Measurements from ENCODE around the gene KNOP1.

The KNOP1 gene

DNA sequence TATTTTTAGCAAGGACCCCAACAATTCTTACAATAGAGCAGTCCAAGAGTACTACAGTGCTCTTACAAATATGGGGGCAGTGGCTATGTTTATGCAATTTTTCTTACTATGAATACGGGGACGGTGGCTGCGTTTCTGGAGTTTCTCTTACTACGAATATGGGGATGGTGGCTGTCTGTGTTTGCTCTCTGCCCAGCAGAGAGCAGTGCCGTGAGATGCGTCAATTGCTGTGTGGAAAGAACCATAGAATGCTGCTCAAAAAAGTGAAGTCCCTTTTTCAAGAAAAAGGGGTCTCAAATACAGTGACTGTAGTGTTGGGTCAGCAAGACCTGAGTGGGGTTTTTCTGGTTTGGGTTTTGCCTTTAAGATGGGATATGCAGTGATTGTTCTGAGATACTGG, 53.9 kb downstream of the KNOP1 start:
- Histone ChIP-seq H3K27ac (ENCODE audit: low read length) (no peak overlapping the region), H3K4me2 (ENCODE audit: insufficient read depth, low read length) (no peak overlapping the region), H3K36me3 (ENCODE audit: insufficient read depth, low read length) (peaks cover 19% of the 10 kb centered on the region), H3K79me2 (ENCODE audit: insufficient read depth, low read length) (no peaks in the 10 kb centered on the region), H3K9ac (ENCODE audit: low read depth, low read length) (no peak overlapping the region), H4K20me1 (ENCODE audit: insufficient read depth, low read length) (no peaks in the 10 kb centered on the region), H3K4me1 (ENCODE audit: insufficient read depth, low read length) (no peaks in the 10 kb centered on the region), H3K9me3 (ENCODE audit: insufficient read depth, low read length, severe bottlenecking) (peaks cover 3% of the 10 kb centered on the region), H3K27me3 (ENCODE audit: insufficient read depth, low read length, poor library complexity) (no peaks in the 10 kb centered on the region), H3K4me3 (ENCODE audit: low read depth in 1 of 2, low read length in 2 of 2) (no peak overlapping the region), H2AFZ (ENCODE audit: low read depth, low read length) (no peak overlapping the region)
- TF ChIP-seq, protein P1, sequence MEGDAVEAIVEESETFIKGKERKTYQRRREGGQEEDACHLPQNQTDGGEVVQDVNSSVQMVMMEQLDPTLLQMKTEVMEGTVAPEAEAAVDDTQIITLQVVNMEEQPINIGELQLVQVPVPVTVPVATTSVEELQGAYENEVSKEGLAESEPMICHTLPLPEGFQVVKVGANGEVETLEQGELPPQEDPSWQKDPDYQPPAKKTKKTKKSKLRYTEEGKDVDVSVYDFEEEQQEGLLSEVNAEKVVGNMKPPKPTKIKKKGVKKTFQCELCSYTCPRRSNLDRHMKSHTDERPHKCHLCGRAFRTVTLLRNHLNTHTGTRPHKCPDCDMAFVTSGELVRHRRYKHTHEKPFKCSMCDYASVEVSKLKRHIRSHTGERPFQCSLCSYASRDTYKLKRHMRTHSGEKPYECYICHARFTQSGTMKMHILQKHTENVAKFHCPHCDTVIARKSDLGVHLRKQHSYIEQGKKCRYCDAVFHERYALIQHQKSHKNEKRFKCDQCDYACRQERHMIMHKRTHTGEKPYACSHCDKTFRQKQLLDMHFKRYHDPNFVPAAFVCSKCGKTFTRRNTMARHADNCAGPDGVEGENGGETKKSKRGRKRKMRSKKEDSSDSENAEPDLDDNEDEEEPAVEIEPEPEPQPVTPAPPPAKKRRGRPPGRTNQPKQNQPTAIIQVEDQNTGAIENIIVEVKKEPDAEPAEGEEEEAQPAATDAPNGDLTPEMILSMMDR (IDR thresholded peaks at IDR 0.05; ENCODE audit: borderline replicate concordance, extremely low read depth, low read length, poor library complexity, severe bottlenecking), result no peak
- no peak for TF ChIP-seq EZH2 (IDR thresholded peaks at IDR 0.05; ENCODE audit: borderline replicate concordance, low read depth, low read length, severe bottlenecking)
- DNase-seq, result no peak
- ATAC-seq (ENCODE audit: insufficient read depth, low read depth), result no peak

- Histone ChIP-seq H3K36me3 (ENCODE audit: insufficient read depth, low read length) (peaks cover 28% of the 10 kb centered on the region), H3K4me2 (ENCODE audit: insufficient read depth, low read length) (no peak overlapping the region), H3K27me3 (ENCODE audit: insufficient read depth, low read length, poor library complexity) (no peaks in the 10 kb centered on the region), H3K9me3 (ENCODE audit: insufficient read depth, low read length, severe bottlenecking) (peaks cover 3% of the 10 kb centered on the region), H3K4me3 (ENCODE audit: low read depth in 1 of 2, low read length in 2 of 2) (no peak overlapping the region), H3K79me2 (ENCODE audit: insufficient read depth, low read length) (no peaks in the 10 kb centered on the region), H4K20me1 (ENCODE audit: insufficient read depth, low read length) (no peaks in the 10 kb centered on the region), H3K9ac (ENCODE audit: low read depth, low read length) (no peak overlapping the region), H3K27ac (ENCODE audit: low read length) (no peak overlapping the region), H3K4me1 (ENCODE audit: insufficient read depth, low read length) (no peaks in the 10 kb centered on the region), H2AFZ (ENCODE audit: low read depth, low read length) (no peak overlapping the region)
- no peak for DNase-seq
- ATAC-seq (ENCODE audit: insufficient read depth, low read depth), result no peak
- no peak for TF ChIP-seq EZH2 (IDR thresholded peaks at IDR 0.05; ENCODE audit: borderline replicate concordance, low read depth, low read length, severe bottlenecking)
- TF ChIP-seq, protein P1 (IDR thresholded peaks at IDR 0.05; ENCODE audit: borderline replicate concordance, extremely low read depth, low read length, poor library complexity, severe bottlenecking), result no peak
These were observed 55.7 kb downstream of the KNOP1 start for GRCh38 chr16:19662351-19662750.

DNA sequence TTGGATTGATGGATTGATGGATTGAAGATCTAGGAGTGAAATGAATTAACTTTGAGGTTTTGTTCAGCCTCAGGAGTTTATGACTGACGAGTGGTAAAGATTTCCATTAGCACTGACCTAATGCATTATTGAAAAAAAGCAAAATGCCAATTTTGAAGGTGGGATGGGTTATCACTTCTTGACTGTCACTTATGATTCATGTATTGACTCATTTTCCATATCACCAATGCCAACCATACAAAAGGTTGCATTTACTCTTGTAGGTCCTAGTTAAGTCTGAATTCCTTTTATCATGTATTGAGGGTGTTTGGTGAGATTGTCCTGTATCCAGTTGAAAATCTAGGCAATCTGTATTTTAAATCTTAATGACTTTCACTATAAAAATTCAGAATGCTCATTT, 57.6 kb downstream of the KNOP1 start:
- no peak overlapping the region for H3K4me2 ChIP-seq (ENCODE audit: insufficient read depth, low read length)
- no peak for ATAC-seq (ENCODE audit: insufficient read depth, low read depth)
- no peak for TF ChIP-seq EZH2 (IDR thresholded peaks at IDR 0.05; ENCODE audit: borderline replicate concordance, low read depth, low read length, severe bottlenecking)
- TF ChIP-seq, protein P1 (IDR thresholded peaks at IDR 0.05; ENCODE audit: borderline replicate concordance, extremely low read depth, low read length, poor library complexity, severe bottlenecking), result no peak

DNA sequence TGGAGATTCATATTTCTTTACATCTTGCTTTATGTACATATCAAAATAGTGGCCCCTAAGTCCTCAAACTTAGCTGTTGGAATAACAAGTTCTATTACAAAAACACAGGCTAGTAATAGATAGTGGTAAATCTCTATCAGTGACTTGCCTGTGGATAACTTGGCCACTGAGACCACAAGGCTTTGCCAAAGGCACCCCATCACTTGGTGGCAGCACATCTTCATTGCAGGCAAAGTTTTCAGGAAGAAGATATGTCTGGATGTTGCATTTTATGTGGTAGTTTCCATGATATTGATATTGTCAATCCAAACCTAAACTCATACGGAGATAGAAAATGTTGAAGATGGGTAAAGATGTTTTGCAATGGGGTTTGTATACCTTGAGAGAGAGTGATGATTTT, 58.5 kb downstream of the KNOP1 start:
- H3K4me1 ChIP-seq (ENCODE audit: insufficient read depth, low read length), result no peaks in the 10 kb centered on the region
- H2AFZ ChIP-seq (ENCODE audit: low read depth, low read length), result no peak overlapping the region
- H3K36me3 ChIP-seq (ENCODE audit: insufficient read depth, low read length), result peaks cover 38% of the 10 kb centered on the region
- ATAC-seq (ENCODE audit: insufficient read depth, low read depth) (no peak), DNase-seq (no peak)
- no peaks in the 10 kb centered on the region for H3K27me3 ChIP-seq (ENCODE audit: insufficient read depth, low read length, poor library complexity)
- H4K20me1 ChIP-seq (ENCODE audit: insufficient read depth, low read length), result no peaks in the 10 kb centered on the region
- H3K4me2 ChIP-seq (ENCODE audit: insufficient read depth, low read length), result no peak overlapping the region
- H3K27ac ChIP-seq (ENCODE audit: low read length), result no peak overlapping the region
- H3K9ac ChIP-seq (ENCODE audit: low read depth, low read length), result no peak overlapping the region
- no peaks in the 10 kb centered on the region for H3K79me2 ChIP-seq (ENCODE audit: insufficient read depth, low read length)
- TF ChIP-seq, protein P1 (IDR thresholded peaks at IDR 0.05; ENCODE audit: borderline replicate concordance, extremely low read depth, low read length, poor library complexity, severe bottlenecking), result no peak
- TF ChIP-seq EZH2 (IDR thresholded peaks at IDR 0.05; ENCODE audit: borderline replicate concordance, low read depth, low read length, severe bottlenecking), result no peak
- H3K9me3 ChIP-seq (ENCODE audit: insufficient read depth, low read length, severe bottlenecking), result peaks cover 3% of the 10 kb centered on the region
- H3K4me3 ChIP-seq (ENCODE audit: low read depth in 1 of 2, low read length in 2 of 2), result no peak overlapping the region

More for the DNA sequence above, 57.6 kb downstream of the KNOP1 start:
- no peaks in the 10 kb centered on the region for H4K20me1 ChIP-seq (ENCODE audit: insufficient read depth, low read length)
- H3K4me1 ChIP-seq (ENCODE audit: insufficient read depth, low read length), result no peaks in the 10 kb centered on the region
- no peaks in the 10 kb centered on the region for H3K79me2 ChIP-seq (ENCODE audit: insufficient read depth, low read length)
- no peak for DNase-seq
- no peak overlapping the region for H2AFZ ChIP-seq (ENCODE audit: low read depth, low read length)
- H3K9me3 ChIP-seq (ENCODE audit: insufficient read depth, low read length, severe bottlenecking), result peaks cover 3% of the 10 kb centered on the region
- no peaks in the 10 kb centered on the region for H3K27me3 ChIP-seq (ENCODE audit: insufficient read depth, low read length, poor library complexity)
- H3K4me3 ChIP-seq (ENCODE audit: low read depth in 1 of 2, low read length in 2 of 2), result no peak overlapping the region
- peaks cover 36% of the 10 kb centered on the region for H3K36me3 ChIP-seq (ENCODE audit: insufficient read depth, low read length)
- no peak overlapping the region for H3K9ac ChIP-seq (ENCODE audit: low read depth, low read length)
- no peak overlapping the region for H3K27ac ChIP-seq (ENCODE audit: low read length)

Measured in DND-41 (cell line).